Left lobe of liver (tissue), 2 donors: Measurements from ENCODE around the gene FOXJ3. TPM values are rescaled to one million over a fixed set of nuclear protein-coding genes. Genes with fewer than 3 reads are reported as not detected.

Experiments
- ATAC-seq: fragments of 200-7000 bp; cut with Tn5 transposase; one replicate; pipeline ENCODE4 v1.9.1; 2020; ENCODE audit warnings: mild to moderate bottlenecking, moderate library complexity
- DNase-seq: peaks from one replicate; pipeline ENCODE4 v3.0.0-alpha.2; 2020; ENCODE audit warnings: low spot score
- total RNA-seq: library from RNA; stranded (reverse); gene quantifications from one replicate; pipeline ENCODE4 v1.2.1, GENCODE V29; 2021
- donor health status: DM: no; HTN: no; CAD: no; lungs with moderate emphysema.
- donor health status: DM: no; HTN: yes; CAD: no.

Gene FOXJ3
- total RNA-seq, 1 donor from 2014 or later = 13.7 TPM

- DNase-seq (no peak), ATAC-seq (peak; percentile 46)
Measured at GRCh38 chr1:42312576-42313212, 22.3 kb downstream of the FOXJ3 start.

- ATAC-seq (no peak), DNase-seq (no peak)
Measured at GRCh38 chr1:42311897-42312296, 23.1 kb downstream of the FOXJ3 start.

- DNase-seq = no peak
- no peak for ATAC-seq
Measured at GRCh38 chr1:42311138-42311537, 23.9 kb downstream of the FOXJ3 start.

- no peak for DNase-seq
- no peak for ATAC-seq
Measured at GRCh38 chr1:42306977-42307376, 28.1 kb downstream of the FOXJ3 start.

GRCh38 chr1:42305639-42306038, 29.4 kb downstream of the FOXJ3 start:
- ATAC-seq (no peak), DNase-seq (no peak)

- DNase-seq (no peak), ATAC-seq (peak; percentile 13)
Measured at GRCh38 chr1:42302034-42302433, 33.0 kb downstream of the FOXJ3 start.

- no peak for ATAC-seq
Measured at GRCh38 chr1:42298520-42298919, 36.5 kb downstream of the FOXJ3 start.

GRCh38 chr1:42295816-42296215, 39.2 kb downstream of the FOXJ3 start:
- DNase-seq = no peak
- ATAC-seq = no peak

More at GRCh38 chr1:42298520-42298919, 36.5 kb downstream of the FOXJ3 start:
- no peak for DNase-seq

GRCh38 chr1:42290130-42290529, 44.9 kb downstream of the FOXJ3 start:
- ATAC-seq (no peak), DNase-seq (no peak)

- no peak for ATAC-seq
- no peak for DNase-seq
Measured at GRCh38 chr1:42288311-42288985, 46.6 kb downstream of the FOXJ3 start.

GRCh38 chr1:42282867-42283583, 52.0 kb downstream of the FOXJ3 start:
- ATAC-seq = no peak
- no peak for DNase-seq

GRCh38 chr1:42282024-42282579, 52.9 kb downstream of the FOXJ3 start:
- peak; percentile 47 for ATAC-seq
- DNase-seq = no peak

- DNase-seq (no peak), ATAC-seq (no peak)
Measured at GRCh38 chr1:42280821-42281220, 54.2 kb downstream of the FOXJ3 start.

- DNase-seq (no peak), ATAC-seq (no peak)
Measured at GRCh38 chr1:42279055-42279454, 56.0 kb downstream of the FOXJ3 start.

- no peak for ATAC-seq
- no peak for DNase-seq
Measured at GRCh38 chr1:42272920-42273319, 62.1 kb downstream of the FOXJ3 start.

- ATAC-seq (no peak), DNase-seq (no peak)
Measured at GRCh38 chr1:42267904-42268303, 67.1 kb downstream of the FOXJ3 start.

- ATAC-seq (no peak), DNase-seq (no peak)
Measured at GRCh38 chr1:42266253-42267135, 68.5 kb downstream of the FOXJ3 start.

GRCh38 chr1:42264511-42265190, 70.4 kb downstream of the FOXJ3 start:
- DNase-seq (no peak), ATAC-seq (no peak)

GRCh38 chr1:42263019-42263418, 72.0 kb downstream of the FOXJ3 start:
- ATAC-seq (no peak), DNase-seq (no peak)

GRCh38 chr1:42260376-42261070, 74.5 kb downstream of the FOXJ3 start:
- DNase-seq (no peak), ATAC-seq (no peak)
